HCT116 (cell line): Measurements from ENCODE around the gene ARSG. TPM values are rescaled to one million over a fixed set of nuclear protein-coding genes. Genes with fewer than 3 reads are reported as not detected.

Source experiments
- ATAC-seq: fragments of 200-7000 bp; cut with Tn5 transposase; 2 replicates; pipeline ENCODE4 v1.9.1; 2020; ENCODE audit warnings: mild to moderate bottlenecking, moderate library complexity
- BruUV-seq: library from RNA; stranded (reverse); fragments of 400-500 nt; replicated peaks from 2 replicates; lab custom pipeline; 2021; lab: Mats Ljungman, UMichigan
- CTCF ChIA-PET: fragments of 300-600 bp; sonication (Branson Sonifier 250); formaldehyde crosslinking; loops from one replicate; lab custom pipeline; 2021; ENCODE audit warnings: antibody characterized with exemption; lab: Charles Lee
- POLR2A ChIA-PET: fragments of 300-600, 350-600 bp; sonication (Branson Sonifier 250); formaldehyde crosslinking; loops from one replicate; lab custom pipeline; 2021; ENCODE audit warnings: antibody characterized with exemption; lab: Charles Lee
- RAD21 ChIA-PET, 2 experiments: fragments of 300-600 bp; sonication (Branson Sonifier 250); formaldehyde crosslinking; loops; one replicate each; lab custom pipeline; 2023; ENCODE audit warnings: low total read pairs in 2 of 2; ENCODE audit not compliant: uncharacterized antibody in 2 of 2, unreplicated experiment in 2 of 2, low non-redundant PET in 1 of 2; lab: Charles Lee
- DNase-seq: peaks from one replicate; pipeline ENCODE4 v3.0.0-alpha.2; 2010; ENCODE audit warnings: low read depth, low spot score
- H2AFZ ChIP-seq: fragments of 200-600 bp; shearing (Covaris generic), sonication (generic); 2 replicates; pipeline ENCODE4 v1.6.1; 2017; ENCODE audit warnings: low read depth, mixed run types, mixed read lengths, antibody characterized with exemption, low read length; ENCODE audit not compliant: poor library complexity, severe bottlenecking
- H3K27ac ChIP-seq: 2 replicates; pipeline ENCODE4 v1.5.1; 2012; ENCODE audit warnings: low read depth, low read length
- H3K27me3 ChIP-seq: fragments of 200-600 bp; sonication (generic); 2 replicates; pipeline ENCODE4 v1.6.1; 2016; ENCODE audit warnings: mixed run types, low read length, mixed read lengths; ENCODE audit not compliant: insufficient read depth
- H3K36me3 ChIP-seq, 2 experiments: fragments of 200-500 bp in 1 of 2; fragments of 200-600 bp in 1 of 2; sonication (Bioruptor generic) in 1 of 2; sonication (generic) in 1 of 2; 2 replicates each; pipeline versions ENCODE4 v1.5.1 to v1.6.1; 2014 to 2016; ENCODE audit warnings: low read length in 2 of 2, inconsistent platforms in 1 of 2, mixed read lengths in 1 of 2, mixed run types in 1 of 2; ENCODE audit not compliant: insufficient read depth in 2 of 2, control insufficient read depth in 1 of 2
- H3K4me1 ChIP-seq, 2 experiments: fragments of 200-600 bp in 1 of 2; sonication (generic) in 1 of 2; 2 replicates each; pipeline versions ENCODE4 v1.5.1 to v1.6.1; 2012 to 2017; ENCODE audit warnings: low read length in 2 of 2, inconsistent platforms in 1 of 2, mild to moderate bottlenecking in 1 of 2, mixed read lengths in 1 of 2, mixed run types in 1 of 2, moderate library complexity in 1 of 2; ENCODE audit not compliant: insufficient read depth in 2 of 2, control insufficient read depth in 1 of 2
- H3K4me2 ChIP-seq: fragments of 200-600 bp; sonication (generic); 2 replicates; pipeline ENCODE4 v1.6.1; 2017; ENCODE audit warnings: mixed run types, low read length, mixed read lengths
- H3K4me3 ChIP-seq, 2 experiments: fragments of 200-600 bp in 1 of 2; sonication (generic) in 1 of 2; replicated peaks in 1 of 2; 2 replicates each; pipeline ENCODE4 v1.5.1; 2011 to 2016; ENCODE audit warnings: low read length in 2 of 2, control low read depth in 1 of 2, low read depth in 1 of 2, mild to moderate bottlenecking in 1 of 2, mixed read lengths in 1 of 2, mixed run types in 1 of 2
- H3K79me2 ChIP-seq: fragments of 200-600 bp; sonication (generic); 2 replicates; pipeline ENCODE4 v1.6.1; 2017; ENCODE audit warnings: mild to moderate bottlenecking, mixed run types, low read length, moderate library complexity, mixed read lengths; ENCODE audit not compliant: insufficient read depth
- H3K9ac ChIP-seq: fragments of 200-600 bp; sonication (generic); 2 replicates; pipeline ENCODE4 v1.6.1; 2016; ENCODE audit warnings: low read length, mixed read lengths
- H3K9me2 ChIP-seq: fragments of 200-600 bp; sonication (generic), shearing (Covaris generic); 2 replicates; pipeline ENCODE4 v1.6.1; 2017; ENCODE audit warnings: mixed run types, mild to moderate bottlenecking, moderate library complexity; ENCODE audit not compliant: insufficient read depth
- H3K9me3 ChIP-seq, 2 experiments: fragments of 200-500 bp in 1 of 2; fragments of 200-600 bp in 1 of 2; sonication (Bioruptor generic) in 1 of 2; sonication (generic) in 1 of 2; 2 replicates each; pipeline ENCODE4 v1.6.1; 2014 to 2017; ENCODE audit warnings: low read length in 2 of 2, mixed read lengths in 2 of 2, inconsistent platforms in 1 of 2, low read depth in 1 of 2, mild to moderate bottlenecking in 1 of 2, mixed run types in 1 of 2, moderate library complexity in 1 of 2; ENCODE audit not compliant: control insufficient read depth in 1 of 2, insufficient read depth in 1 of 2
- H4K20me1 ChIP-seq: fragments of 200-600 bp; sonication (generic), shearing (Covaris generic); 2 replicates; pipeline ENCODE4 v1.6.1; 2017; ENCODE audit warnings: mixed run types, mild to moderate bottlenecking, moderate library complexity; ENCODE audit not compliant: insufficient read depth
- CBX3 ChIP-seq: IDR thresholded peaks from 2 replicates; pipeline ENCODE4 v1.6.1; 2012; ENCODE audit warnings: low read depth
- CEBPB ChIP-seq: IDR thresholded peaks from 2 replicates; pipeline ENCODE4 v1.6.1; 2012; ENCODE audit warnings: low read depth
- ELF1 ChIP-seq: IDR thresholded peaks from 2 replicates; pipeline ENCODE4 v1.6.1; 2012; ENCODE audit warnings: low read depth, borderline replicate concordance
- EZH2 ChIP-seq: fragments of 200-600 bp; sonication (generic); IDR thresholded peaks from 2 replicates; pipeline ENCODE4 v1.6.1; 2017; ENCODE audit warnings: antibody characterized with exemption, mixed run types
- EZH2phosphoT487 ChIP-seq: fragments of 200-600 bp; IDR thresholded peaks from 2 replicates; pipeline ENCODE4 v1.6.1; 2018; ENCODE audit warnings: antibody characterized with exemption, borderline replicate concordance
- FOSL1 ChIP-seq: IDR thresholded peaks from 2 replicates; pipeline ENCODE4 v1.6.1; 2012; ENCODE audit warnings: low read depth
- JUND ChIP-seq: IDR thresholded peaks from 2 replicates; pipeline ENCODE4 v1.6.1; 2012
- POLR2AphosphoS5 ChIP-seq: IDR thresholded peaks from 2 replicates; pipeline ENCODE4 v1.6.1; 2011; ENCODE audit warnings: mild to moderate bottlenecking, low read depth, low read length, moderate library complexity
- RAD21 ChIP-seq: IDR thresholded peaks from 2 replicates; pipeline ENCODE4 v1.6.1; 2012; ENCODE audit warnings: low read depth, mild to moderate bottlenecking
- SIN3A ChIP-seq: IDR thresholded peaks from 2 replicates; pipeline ENCODE4 v1.6.1; 2012; ENCODE audit warnings: low read depth
- SRF ChIP-seq: IDR thresholded peaks from 2 replicates; pipeline ENCODE4 v1.6.1; 2012; ENCODE audit warnings: low read depth
- TCF7L2 ChIP-seq: IDR thresholded peaks from 2 replicates; pipeline ENCODE4 v1.7.0; 2011; ENCODE audit warnings: borderline replicate concordance, inconsistent platforms; ENCODE audit not compliant: insufficient read depth, insufficient read length; ENCODE audit errors: extremely low read depth
- YY1 ChIP-seq: IDR thresholded peaks from 2 replicates; pipeline ENCODE4 v1.6.1; 2011; ENCODE audit warnings: low read length, low read depth, moderate library complexity, mild to moderate bottlenecking; ENCODE audit not compliant: insufficient replicate concordance; ENCODE audit errors: extremely low read depth
- ZFX ChIP-seq: fragments of 450-650 bp; IDR thresholded peaks from 2 replicates; pipeline ENCODE4 v1.6.1; 2017
- ZNF274 ChIP-seq: fragments of 200-500 bp; sonication (Bioruptor generic); IDR thresholded peaks from 2 replicates; pipeline ENCODE4 v1.6.1; 2014; ENCODE audit warnings: mild to moderate bottlenecking, low read depth, low read length, inconsistent platforms
- intact Hi-C: fragments of 100-400 bp; cut with micrococcal nuclease; formaldehyde crosslinking; loops from 2 replicates; pipeline ENCODE4 v1.10.0; 2022
- total RNA-seq: library from RNA; stranded (reverse); gene quantifications from one replicate; pipeline ENCODE4 v1.2.1, GENCODE V29; 2021; ENCODE audit not compliant: unreplicated experiment
- TF ChIP-seq, protein P1 (sequence below): IDR thresholded peaks from 2 replicates; pipeline ENCODE4 v1.6.1; 2012; ENCODE audit warnings: low read depth
- TF ChIP-seq, protein P2 (sequence below): IDR thresholded peaks from 2 replicates; pipeline ENCODE4 v1.6.1; 2011; ENCODE audit warnings: mild to moderate bottlenecking, low read length, moderate library complexity; ENCODE audit not compliant: insufficient replicate concordance; ENCODE audit errors: extremely low read depth
- TF ChIP-seq, protein P3 (sequence below): IDR thresholded peaks from 2 replicates; pipeline ENCODE4 v1.6.1; 2012
- TF ChIP-seq, protein P4 (sequence below): IDR thresholded peaks from 2 replicates; pipeline ENCODE4 v1.6.1; 2012

ARSG gene
- total RNA-seq, 1 experiment from 2014 or later = 17.1 TPM

- peak overlapping the region; percentile 96; the same call in 1 of the 2 replicates for H3K4me2 ChIP-seq
- H3K9me2 ChIP-seq = no peaks in the 10 kb centered on the region
- no peaks in the 10 kb centered on the region for H4K20me1 ChIP-seq
- TF ChIP-seq SRF (no peak), RAD21 (no peak), POLR2AphosphoS5 (no peak), EZH2phosphoT487 (no peak), CEBPB (no peak), TCF7L2 (no peak), JUND (no peak), FOSL1 (no peak), ZNF274 (no peak), SIN3A (no peak), EZH2 (no peak), CBX3 (no peak), ELF1 (no peak), YY1 (no peak), ZFX (no peak)
- TF ChIP-seq, protein P1, sequence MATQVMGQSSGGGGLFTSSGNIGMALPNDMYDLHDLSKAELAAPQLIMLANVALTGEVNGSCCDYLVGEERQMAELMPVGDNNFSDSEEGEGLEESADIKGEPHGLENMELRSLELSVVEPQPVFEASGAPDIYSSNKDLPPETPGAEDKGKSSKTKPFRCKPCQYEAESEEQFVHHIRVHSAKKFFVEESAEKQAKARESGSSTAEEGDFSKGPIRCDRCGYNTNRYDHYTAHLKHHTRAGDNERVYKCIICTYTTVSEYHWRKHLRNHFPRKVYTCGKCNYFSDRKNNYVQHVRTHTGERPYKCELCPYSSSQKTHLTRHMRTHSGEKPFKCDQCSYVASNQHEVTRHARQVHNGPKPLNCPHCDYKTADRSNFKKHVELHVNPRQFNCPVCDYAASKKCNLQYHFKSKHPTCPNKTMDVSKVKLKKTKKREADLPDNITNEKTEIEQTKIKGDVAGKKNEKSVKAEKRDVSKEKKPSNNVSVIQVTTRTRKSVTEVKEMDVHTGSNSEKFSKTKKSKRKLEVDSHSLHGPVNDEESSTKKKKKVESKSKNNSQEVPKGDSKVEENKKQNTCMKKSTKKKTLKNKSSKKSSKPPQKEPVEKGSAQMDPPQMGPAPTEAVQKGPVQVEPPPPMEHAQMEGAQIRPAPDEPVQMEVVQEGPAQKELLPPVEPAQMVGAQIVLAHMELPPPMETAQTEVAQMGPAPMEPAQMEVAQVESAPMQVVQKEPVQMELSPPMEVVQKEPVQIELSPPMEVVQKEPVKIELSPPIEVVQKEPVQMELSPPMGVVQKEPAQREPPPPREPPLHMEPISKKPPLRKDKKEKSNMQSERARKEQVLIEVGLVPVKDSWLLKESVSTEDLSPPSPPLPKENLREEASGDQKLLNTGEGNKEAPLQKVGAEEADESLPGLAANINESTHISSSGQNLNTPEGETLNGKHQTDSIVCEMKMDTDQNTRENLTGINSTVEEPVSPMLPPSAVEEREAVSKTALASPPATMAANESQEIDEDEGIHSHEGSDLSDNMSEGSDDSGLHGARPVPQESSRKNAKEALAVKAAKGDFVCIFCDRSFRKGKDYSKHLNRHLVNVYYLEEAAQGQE = no peak
- TF ChIP-seq, protein P2, sequence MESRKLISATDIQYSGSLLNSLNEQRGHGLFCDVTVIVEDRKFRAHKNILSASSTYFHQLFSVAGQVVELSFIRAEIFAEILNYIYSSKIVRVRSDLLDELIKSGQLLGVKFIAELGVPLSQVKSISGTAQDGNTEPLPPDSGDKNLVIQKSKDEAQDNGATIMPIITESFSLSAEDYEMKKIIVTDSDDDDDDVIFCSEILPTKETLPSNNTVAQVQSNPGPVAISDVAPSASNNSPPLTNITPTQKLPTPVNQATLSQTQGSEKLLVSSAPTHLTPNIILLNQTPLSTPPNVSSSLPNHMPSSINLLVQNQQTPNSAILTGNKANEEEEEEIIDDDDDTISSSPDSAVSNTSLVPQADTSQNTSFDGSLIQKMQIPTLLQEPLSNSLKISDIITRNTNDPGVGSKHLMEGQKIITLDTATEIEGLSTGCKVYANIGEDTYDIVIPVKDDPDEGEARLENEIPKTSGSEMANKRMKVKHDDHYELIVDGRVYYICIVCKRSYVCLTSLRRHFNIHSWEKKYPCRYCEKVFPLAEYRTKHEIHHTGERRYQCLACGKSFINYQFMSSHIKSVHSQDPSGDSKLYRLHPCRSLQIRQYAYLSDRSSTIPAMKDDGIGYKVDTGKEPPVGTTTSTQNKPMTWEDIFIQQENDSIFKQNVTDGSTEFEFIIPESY = no peak
- TF ChIP-seq, protein P3, sequence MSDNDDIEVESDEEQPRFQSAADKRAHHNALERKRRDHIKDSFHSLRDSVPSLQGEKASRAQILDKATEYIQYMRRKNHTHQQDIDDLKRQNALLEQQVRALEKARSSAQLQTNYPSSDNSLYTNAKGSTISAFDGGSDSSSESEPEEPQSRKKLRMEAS = no peak
- TF ChIP-seq, protein P4, sequence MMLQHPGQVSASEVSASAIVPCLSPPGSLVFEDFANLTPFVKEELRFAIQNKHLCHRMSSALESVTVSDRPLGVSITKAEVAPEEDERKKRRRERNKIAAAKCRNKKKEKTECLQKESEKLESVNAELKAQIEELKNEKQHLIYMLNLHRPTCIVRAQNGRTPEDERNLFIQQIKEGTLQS = no peak
- TF ChIP-seq, all 23 proteins: peak for 0
- Histone ChIP-seq H3K27ac (peak overlapping the region; percentile 92), H3K4me1 (peaks cover 48 to 70% of the 10 kb centered on the region in 2 experiments), H2AFZ (no peak overlapping the region), H3K9ac (no peak overlapping the region), H3K4me3 (no peak overlapping the region), H3K27me3 (no peaks in the 10 kb centered on the region), H3K9me3 (no peaks in the 10 kb centered on the region), H3K36me3 (no peaks in the 10 kb centered on the region), H3K79me2 (0 out of 2 replicates have a peak, but pooled peaks cover 6% of the 10 kb centered on the region)
- intact Hi-C loops = no loop called here
- POLR2A ChIA-PET = no interaction called here
- BruUV-seq = no TSS peak
- CTCF ChIA-PET = no interaction called here
- no peak for ATAC-seq
- RAD21 ChIA-PET = interaction anchor here in 1 of 2 experiments (0.7 kb wide), 1 partner anchor 11 kb away, joined by 3 read pairs; no protein-coding TSS in a partner anchor
- DNase-seq = no peak
Observed at GRCh38 chr17:68289473-68289872, 1.8 kb upstream of the ARSG start.
